Endothelial cell of umbilical vein (primary cell): ENCODE data around the gene LKAAEAR1. TPM values are rescaled to one million over a fixed set of nuclear protein-coding genes. Genes with fewer than 3 reads are reported as not detected.

ENCODE experiments used
- BruUV-seq: library from RNA; stranded (reverse); fragments of 400-500 nt; replicated peaks from 2 replicates; lab custom pipeline; 2021; lab: Mats Ljungman, UMichigan
- CTCF ChIA-PET: fragments of 300-600, 350-600 bp; sonication (Branson Sonifier 250); formaldehyde crosslinking; loops from one replicate; lab custom pipeline; 2021; ENCODE audit warnings: antibody characterized with exemption, inconsistent platforms; lab: Charles Lee
- POLR2A ChIA-PET: fragments of 300-600, 350-600 bp; sonication (Branson Sonifier 250); formaldehyde crosslinking; loops from one replicate; lab custom pipeline; 2021; ENCODE audit warnings: antibody characterized with exemption, inconsistent platforms; lab: Charles Lee
- DNase-seq: peaks from one replicate; pipeline ENCODE4 v3.0.0-alpha.2; 2011; ENCODE audit warnings: low read depth, low spot score
- FAIRE-seq: peaks from 2 replicates; lab custom pipeline; 2011; peaks lifted over from hg19 to GRCh38; lab: Jason Lieb, UNC
- H2AFZ ChIP-seq: 2 replicates; pipeline ENCODE4 v1.6.0; 2012; ENCODE audit warnings: low read depth, low read length, control low read depth, inconsistent platforms
- H3K27ac ChIP-seq: 2 replicates; pipeline ENCODE4 v1.5.1; 2011; ENCODE audit warnings: low read depth, mild to moderate bottlenecking, control low read depth, low read length, moderate library complexity; ENCODE audit not compliant: insufficient read depth
- H3K27me3 ChIP-seq, 2 experiments: 2 replicates each; pipeline versions ENCODE4 v1.6.0 to v1.6.1; 2011; ENCODE audit warnings: low read length in 2 of 2, mixed read lengths in 1 of 2; ENCODE audit not compliant: control insufficient read depth in 2 of 2, insufficient read depth in 2 of 2
- H3K36me3 ChIP-seq, 2 experiments: 2 replicates in 1 of 2; 3 replicates in 1 of 2; pipeline ENCODE4 v1.5.1; 2011; ENCODE audit warnings: low read length in 2 of 2, mild to moderate bottlenecking in 1 of 2, moderate library complexity in 1 of 2; ENCODE audit not compliant: control insufficient read depth in 2 of 2, insufficient read depth in 2 of 2; ENCODE audit errors: extremely low read depth in 1 of 2
- H3K4me1 ChIP-seq: 3 replicates; pipeline ENCODE4 v1.5.1; 2011; ENCODE audit warnings: mild to moderate bottlenecking, low read length; ENCODE audit not compliant: control insufficient read depth, insufficient read depth; ENCODE audit errors: extremely low read depth
- H3K4me2 ChIP-seq: 2 replicates; pipeline ENCODE4 v1.6.1; 2011; ENCODE audit warnings: low read length, control low read depth, mixed read lengths; ENCODE audit not compliant: insufficient read depth
- H3K4me3 ChIP-seq, 3 experiments: fragments of 200-600 bp in 1 of 3; sonication (generic), shearing (Covaris generic) in 1 of 3; replicated peaks in 1 of 3; 2 replicates each; pipeline ENCODE4 v1.5.1; 2011 to 2016; ENCODE audit warnings: control low read depth in 3 of 3, low read length in 3 of 3, mild to moderate bottlenecking in 2 of 3, inconsistent platforms in 1 of 3, low read depth in 1 of 3, moderate library complexity in 1 of 3; ENCODE audit not compliant: insufficient read depth in 1 of 3
- H3K79me2 ChIP-seq: 2 replicates; pipeline ENCODE4 v1.6.0; 2012; ENCODE audit warnings: low read length, inconsistent platforms; ENCODE audit not compliant: control insufficient read depth, insufficient read depth
- H3K9ac ChIP-seq: replicated peaks from 2 replicates; pipeline ENCODE3; 2011; ENCODE audit warnings: low read length, control low read depth; ENCODE audit not compliant: insufficient read depth; ENCODE audit errors: extremely low read depth
- H3K9me1 ChIP-seq: replicated peaks from 3 replicates; pipeline ENCODE4 v1.6.0; 2011; ENCODE audit warnings: mild to moderate bottlenecking, low read length; ENCODE audit not compliant: control insufficient read depth, insufficient read depth; ENCODE audit errors: extremely low read depth
- H3K9me3 ChIP-seq: replicated peaks from 2 replicates; pipeline ENCODE4 v1.5.1; 2012; ENCODE audit warnings: low read length, inconsistent platforms; ENCODE audit not compliant: control insufficient read depth, insufficient read depth
- H4K20me1 ChIP-seq: replicated peaks from 2 replicates; pipeline ENCODE3; 2011; ENCODE audit warnings: mild to moderate bottlenecking, low read length; ENCODE audit not compliant: control insufficient read depth, insufficient read depth; ENCODE audit errors: extremely low read depth
- EZH2 ChIP-seq: IDR thresholded peaks from 2 replicates; pipeline ENCODE4 v1.6.1; 2012; ENCODE audit warnings: borderline replicate concordance, low read depth, mild to moderate bottlenecking, moderate library complexity, low read length, inconsistent platforms; ENCODE audit not compliant: severe bottlenecking
- FOS ChIP-seq: IDR thresholded peaks from 2 replicates; pipeline ENCODE4 v1.6.1; 2011; ENCODE audit warnings: mild to moderate bottlenecking, low read length, moderate library complexity, borderline replicate concordance; ENCODE audit not compliant: insufficient read depth
- MAX ChIP-seq: IDR thresholded peaks from 2 replicates; pipeline ENCODE4 v1.6.1; 2011; ENCODE audit not compliant: insufficient read depth, insufficient read length
- MYC ChIP-seq: IDR thresholded peaks from one replicate; pipeline ENCODE4 v1.6.1; 2011; ENCODE audit warnings: mild to moderate bottlenecking, low read depth, low read length
- dilution Hi-C: fragments of 300-500 bp; cut with MboI; formaldehyde crosslinking; loops from one replicate; pipeline ENCODE4 v1.15.0; 2019; ENCODE audit warnings: low sequenced_read_pairs; ENCODE audit not compliant: extremely low pct_ligation_motif_present
- intact Hi-C: fragments of 100-400 bp; cut with micrococcal nuclease; formaldehyde crosslinking; loops from one replicate; pipeline ENCODE4 v1.10.0; 2022
- polyA plus RNA-seq, 4 experiments: library from polyadenylated mRNA; depleted of rRNA in 3 of 4; stranded (reverse) in 3 of 4; unstranded in 1 of 4; fragments of >200 nt; gene quantifications; 2 replicates each; pipeline versions ENCODE4 v1.2.1 to v1.2.3, GENCODE V29; 2011 to 2012; ENCODE audit warnings: missing spikeins in 1 of 4
- total RNA-seq: library from RNA; stranded (reverse); gene quantifications from 2 replicates; pipeline ENCODE4 v1.2.3, GENCODE V29; 2021
- TF ChIP-seq, protein P1 (sequence below), 2 donors: IDR thresholded peaks; 1 replicate in 1 of 2; 2 replicates in 1 of 2; pipeline ENCODE4 v1.5.1; 2011; ENCODE audit warnings: low read length in 2 of 2, mild to moderate bottlenecking in 2 of 2, moderate library complexity in 2 of 2, control low read depth in 1 of 2, inconsistent platforms in 1 of 2, low read depth in 1 of 2; ENCODE audit not compliant: insufficient read depth in 1 of 2; ENCODE audit errors: extremely low read depth in 1 of 2

The LKAAEAR1 gene
- total and polyA plus RNA-seq, 2 donors (not counting 3 experiments of a cell fraction or from before 2014, with no cell fraction given): 0.29 TPM; not detected in 1

- Histone ChIP-seq H3K36me3 (no peaks in the 10 kb centered on the region), H3K27ac (no peak overlapping the region), H3K79me2 (no peaks in the 10 kb centered on the region), H3K4me1 (peaks cover 6% of the 10 kb centered on the region), H3K9me3 (no peaks in the 10 kb centered on the region), H3K4me3 (no peak overlapping the region), H3K4me2 (no peak overlapping the region), H2AFZ (no peak overlapping the region), H3K9me1 (no peaks in the 10 kb centered on the region), H3K27me3 (peaks cover 23 to 32% of the 10 kb centered on the region in 2 experiments), H4K20me1 (no peaks in the 10 kb centered on the region), H3K9ac (no peak overlapping the region)
- DNase-seq (no peak), FAIRE-seq (no peak)
- TF ChIP-seq EZH2 (peak; percentile 58), MAX (no peak)
- BruUV-seq: no TSS peak
- intact Hi-C loops (no loop called here), dilution Hi-C loops (no loop called here)
- ChIA-PET POLR2A (no interaction called here), CTCF (interaction anchor here (1.1 to 2.8 kb wide), 6 partner anchors 15 to 591 kb away, joined by 3 to 66 read pairs (median 6); no protein-coding TSS in a partner anchor)
Measured at GRCh38 chr20:64084685-64085152, 521 bp upstream of the LKAAEAR1 start.

DNA sequence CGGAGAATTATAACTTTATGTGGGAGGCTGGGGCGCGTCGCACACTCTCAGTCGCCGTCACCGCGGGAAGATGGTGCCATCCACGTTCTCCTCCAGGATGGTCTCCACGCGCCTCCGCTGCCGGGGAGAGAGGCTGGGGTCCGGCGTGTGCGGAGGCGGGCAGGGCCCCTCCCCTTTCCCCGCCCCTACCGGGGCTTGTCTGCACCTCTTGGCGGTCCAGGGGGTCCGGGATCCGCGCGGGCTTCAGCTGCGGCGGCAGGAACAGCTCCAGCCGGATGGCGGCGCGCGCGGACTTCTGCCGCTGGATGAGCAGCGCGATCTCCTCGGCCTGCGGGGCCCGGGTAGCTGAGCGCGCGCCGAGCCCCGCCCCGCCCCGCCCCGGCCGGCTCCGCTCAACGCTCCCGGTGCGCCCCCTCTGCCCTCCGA lies 807 bp downstream of the LKAAEAR1 start:
- TF ChIP-seq MYC (no peak), FOS (no peak)
- TF ChIP-seq, protein P1, sequence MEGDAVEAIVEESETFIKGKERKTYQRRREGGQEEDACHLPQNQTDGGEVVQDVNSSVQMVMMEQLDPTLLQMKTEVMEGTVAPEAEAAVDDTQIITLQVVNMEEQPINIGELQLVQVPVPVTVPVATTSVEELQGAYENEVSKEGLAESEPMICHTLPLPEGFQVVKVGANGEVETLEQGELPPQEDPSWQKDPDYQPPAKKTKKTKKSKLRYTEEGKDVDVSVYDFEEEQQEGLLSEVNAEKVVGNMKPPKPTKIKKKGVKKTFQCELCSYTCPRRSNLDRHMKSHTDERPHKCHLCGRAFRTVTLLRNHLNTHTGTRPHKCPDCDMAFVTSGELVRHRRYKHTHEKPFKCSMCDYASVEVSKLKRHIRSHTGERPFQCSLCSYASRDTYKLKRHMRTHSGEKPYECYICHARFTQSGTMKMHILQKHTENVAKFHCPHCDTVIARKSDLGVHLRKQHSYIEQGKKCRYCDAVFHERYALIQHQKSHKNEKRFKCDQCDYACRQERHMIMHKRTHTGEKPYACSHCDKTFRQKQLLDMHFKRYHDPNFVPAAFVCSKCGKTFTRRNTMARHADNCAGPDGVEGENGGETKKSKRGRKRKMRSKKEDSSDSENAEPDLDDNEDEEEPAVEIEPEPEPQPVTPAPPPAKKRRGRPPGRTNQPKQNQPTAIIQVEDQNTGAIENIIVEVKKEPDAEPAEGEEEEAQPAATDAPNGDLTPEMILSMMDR (IDR thresholded peaks at IDR 0.05; ENCODE audit: extremely low read depth in 1 of 2, insufficient read depth in 1 of 2, low read depth in 1 of 2, low read length in 2 of 2): peak; percentile 36 to 69
- Histone ChIP-seq H3K4me1 (peaks cover 17% of the 10 kb centered on the region), H3K36me3 (no peaks in the 10 kb centered on the region), H3K4me3 (peak overlapping the region in 1 of 3 experiments; percentile 34), H3K9me1 (no peaks in the 10 kb centered on the region), H4K20me1 (no peaks in the 10 kb centered on the region), H2AFZ (peak overlapping the region; percentile 46), H3K79me2 (peaks cover 1% of the 10 kb centered on the region), H3K27me3 (peaks cover 23 to 32% of the 10 kb centered on the region in 2 experiments), H3K9me3 (no peaks in the 10 kb centered on the region), H3K27ac (no peak overlapping the region), H3K4me2 (peak overlapping the region; percentile 34), H3K9ac (no peak overlapping the region)
- intact Hi-C loops (loop anchor here (1.0 kb wide), 2 partner anchors 19 to 37 kb away; no protein-coding TSS in a partner anchor), dilution Hi-C loops (no loop called here)
- FAIRE-seq (peak; percentile 67), DNase-seq (peak; percentile 65)
- POLR2A ChIA-PET: interaction anchor here (1.0 kb wide), 1 partner anchor 45 kb away, joined by 3 read pairs; no protein-coding TSS in a partner anchor
- BruUV-seq: no TSS peak
- CTCF ChIA-PET: interaction anchor here (0.7 to 2.8 kb wide), 22 partner anchors 9 to 590 kb away, joined by 3 to 66 read pairs (median 5); partner anchors contain the start of genes NPBWR2, PRPF6, SAMD10 and TCEA2
